ENCODE measurements around the gene THSD4. TPM values are rescaled to one million over a fixed set of nuclear protein-coding genes. Genes with fewer than 3 reads are reported as not detected.

THSD4 gene
- total RNA-seq, 1 donor = 15.6 TPM

GRCh38 chr15:71215126-71215894 lies 100.0 kb downstream of the THSD4 start:
- TF ChIP-seq CTCF (IDR thresholded peaks at IDR 0.05; ENCODE audit: extremely low read depth, low read depth, low read length) = no peak
- H2AFZ ChIP-seq (ENCODE audit: low read length) = no peak overlapping the region
- H3K4me3 ChIP-seq (ENCODE audit: insufficient read depth, low read length) = no peak overlapping the region
- no peaks in the 10 kb centered on the region for H3K36me3 ChIP-seq (ENCODE audit: insufficient read depth, low read length)
- no peak for DNase-seq (ENCODE audit: insufficient read length, low spot score, missing footprints)
- no peaks in the 10 kb centered on the region for H3K9me3 ChIP-seq (ENCODE audit: low read depth, low read length)
- H3K27ac ChIP-seq (ENCODE audit: low read depth, low read length) = no peak overlapping the region
- H3K4me1 ChIP-seq (ENCODE audit: insufficient read depth, low read length) = peaks cover 22% of the 10 kb centered on the region
- no peaks in the 10 kb centered on the region for H4K20me1 ChIP-seq (ENCODE audit: insufficient read depth, low read length)
- no peak overlapping the region for H3K4me2 ChIP-seq (ENCODE audit: insufficient read depth, low read length)
- no peaks in the 10 kb centered on the region for H3K27me3 ChIP-seq (ENCODE audit: insufficient read depth, low read length)
- no peaks in the 10 kb centered on the region for H3K79me2 ChIP-seq (ENCODE audit: insufficient read depth, low read length)

GRCh38 chr15:71218272-71218805 lies 103.1 kb downstream of the THSD4 start:
- no peak overlapping the region for H2AFZ ChIP-seq (ENCODE audit: low read length)
- no peak for DNase-seq (ENCODE audit: insufficient read length, low spot score, missing footprints)
- no peaks in the 10 kb centered on the region for H3K27me3 ChIP-seq (ENCODE audit: insufficient read depth, low read length)
- H3K79me2 ChIP-seq (ENCODE audit: insufficient read depth, low read length) = no peaks in the 10 kb centered on the region
- H3K27ac ChIP-seq (ENCODE audit: low read depth, low read length) = peak overlapping the region; percentile 78
- no peak overlapping the region for H3K4me2 ChIP-seq (ENCODE audit: insufficient read depth, low read length)
- peaks cover 22% of the 10 kb centered on the region for H3K4me1 ChIP-seq (ENCODE audit: insufficient read depth, low read length)
- TF ChIP-seq CTCF (IDR thresholded peaks at IDR 0.05; ENCODE audit: extremely low read depth, low read depth, low read length) = no peak
- no peaks in the 10 kb centered on the region for H3K36me3 ChIP-seq (ENCODE audit: insufficient read depth, low read length)
- H3K9me3 ChIP-seq (ENCODE audit: low read depth, low read length) = no peaks in the 10 kb centered on the region
- no peak overlapping the region for H3K4me3 ChIP-seq (ENCODE audit: insufficient read depth, low read length)
- no peaks in the 10 kb centered on the region for H4K20me1 ChIP-seq (ENCODE audit: insufficient read depth, low read length)

GRCh38 chr15:71219101-71219500 lies 103.8 kb downstream of the THSD4 start:
- Histone ChIP-seq H3K27ac (ENCODE audit: low read depth, low read length) (peak overlapping the region; percentile 78), H3K4me1 (ENCODE audit: insufficient read depth, low read length) (peaks cover 22% of the 10 kb centered on the region), H3K79me2 (ENCODE audit: insufficient read depth, low read length) (no peaks in the 10 kb centered on the region), H4K20me1 (ENCODE audit: insufficient read depth, low read length) (no peaks in the 10 kb centered on the region), H2AFZ (ENCODE audit: low read length) (no peak overlapping the region), H3K36me3 (ENCODE audit: insufficient read depth, low read length) (no peaks in the 10 kb centered on the region), H3K27me3 (ENCODE audit: insufficient read depth, low read length) (no peaks in the 10 kb centered on the region), H3K9me3 (ENCODE audit: low read depth, low read length) (no peaks in the 10 kb centered on the region), H3K4me2 (ENCODE audit: insufficient read depth, low read length) (peak overlapping the region; percentile 8), H3K4me3 (ENCODE audit: insufficient read depth, low read length) (no peak overlapping the region)
- peak; percentile 86 for DNase-seq (ENCODE audit: insufficient read length, low spot score, missing footprints)
- TF ChIP-seq CTCF (IDR thresholded peaks at IDR 0.05; ENCODE audit: extremely low read depth, low read depth, low read length) = no peak

- peak; percentile 90 for DNase-seq (ENCODE audit: insufficient read length, low spot score, missing footprints)
- Histone ChIP-seq H3K9me3 (ENCODE audit: low read depth, low read length) (no peaks in the 10 kb centered on the region), H3K27ac (ENCODE audit: low read depth, low read length) (peak overlapping the region; percentile 78), H4K20me1 (ENCODE audit: insufficient read depth, low read length) (no peaks in the 10 kb centered on the region), H2AFZ (ENCODE audit: low read length) (no peak overlapping the region), H3K4me3 (ENCODE audit: insufficient read depth, low read length) (no peak overlapping the region), H3K4me1 (ENCODE audit: insufficient read depth, low read length) (peaks cover 22% of the 10 kb centered on the region), H3K36me3 (ENCODE audit: insufficient read depth, low read length) (no peaks in the 10 kb centered on the region), H3K4me2 (ENCODE audit: insufficient read depth, low read length) (peak overlapping the region; percentile 22), H3K79me2 (ENCODE audit: insufficient read depth, low read length) (no peaks in the 10 kb centered on the region), H3K27me3 (ENCODE audit: insufficient read depth, low read length) (no peaks in the 10 kb centered on the region)
- no peak for TF ChIP-seq CTCF (IDR thresholded peaks at IDR 0.05; ENCODE audit: extremely low read depth, low read depth, low read length)
Observed at GRCh38 chr15:71219645-71220044, 104.4 kb downstream of the THSD4 start.
